ENCODE measurements around the gene B4GALNT2.
"Not testable (repeated sequence)": the region's sequence is repeated elsewhere in the genome, so short reads cannot be mapped to it uniquely, and the experiment has no call there.

- TF ChIP-seq CHD2 (IDR thresholded peaks at IDR 0.05; ENCODE audit: low read length, partially characterized antibody); CTCF (IDR thresholded peaks at IDR 0.05); EHMT2 (IDR thresholded peaks at IDR 0.05; ENCODE audit: low read depth); CHD4 (IDR thresholded peaks at IDR 0.05; ENCODE audit: borderline replicate concordance); HDAC2 (IDR thresholded peaks at IDR 0.05); HMGXB4 (CRISPR knock-in tag; IDR thresholded peaks at IDR 0.05; ENCODE audit: borderline replicate concordance); POLR2AphosphoS2 (conservative IDR thresholded peaks at IDR 0.05; ENCODE audit: low read length); TP53 (CRISPR knock-in tag; IDR thresholded peaks at IDR 0.05); POLR2A (IDR thresholded peaks at IDR 0.05; ENCODE audit: low read length); FOSB (CRISPR knock-in tag; IDR thresholded peaks at IDR 0.05); REST (IDR thresholded peaks at IDR 0.05): not testable (repeated sequence)
These were observed 52.0 kb downstream of the B4GALNT2 start for GRCh38 chr17:49184522-49184921.

All from A549 (cell line).